ENCODE results near the gene NUDC.
"Not testable (repeated sequence)": the region's sequence is repeated elsewhere in the genome, so short reads cannot be mapped to it uniquely, and the experiment has no call there.

Gene NUDC

GRCh38 chr1:26911399-26912146, 10.0 kb upstream of the NUDC start:
- no peak for DNase-seq

GRCh38 chr1:26912147-26912490, 9.4 kb upstream of the NUDC start:
- DNase-seq, result no peak

- DNase-seq, result no peak
Measured at GRCh38 chr1:26913389-26913753, 8.2 kb upstream of the NUDC start.

GRCh38 chr1:26913754-26914619, 7.6 kb upstream of the NUDC start, which contains the start of gene NR0B2:
NR0B2 (minus strand) TSS chr1:26913975; CDS start chr1:26913940, 35 bp downstream.
- DNase-seq, result peak in 1 of 2 experiments; percentile 64

- no peak for DNase-seq
Measured at GRCh38 chr1:26915204-26915842, 6.2 kb upstream of the NUDC start.

GRCh38 chr1:26921126-26921539, 410 bp upstream of the NUDC start:
- DNase-seq, result no peak

GRCh38 chr1:26922431-26922729, 837 bp downstream of the NUDC start:
- DNase-seq, result no peak

GRCh38 chr1:26922901-26923300, 1.4 kb downstream of the NUDC start:
- no peak for DNase-seq

- no peak for DNase-seq
Measured at GRCh38 chr1:26923711-26924110, 2.2 kb downstream of the NUDC start.

GRCh38 chr1:26932531-26932930, 11.0 kb downstream of the NUDC start:
- no peak for DNase-seq

- no peak for DNase-seq
Measured at GRCh38 chr1:26936823-26937222, 15.3 kb downstream of the NUDC start.

GRCh38 chr1:26938004-26938658, 16.6 kb downstream of the NUDC start:
- no peak for DNase-seq

GRCh38 chr1:26938659-26939025, 17.1 kb downstream of the NUDC start:
- no peak for DNase-seq

GRCh38 chr1:26941311-26941710, 19.8 kb downstream of the NUDC start:
- DNase-seq, result no peak

- no peak for DNase-seq
Measured at GRCh38 chr1:26942656-26943055, 21.1 kb downstream of the NUDC start.

GRCh38 chr1:26945138-26945537, 23.6 kb downstream of the NUDC start:
- DNase-seq, result no peak

GRCh38 chr1:26945728-26946127, 24.2 kb downstream of the NUDC start:
- DNase-seq, result no peak

GRCh38 chr1:26946270-26946669, 24.7 kb downstream of the NUDC start:
- DNase-seq, result no peak

GRCh38 chr1:26948725-26949057, 27.1 kb downstream of the NUDC start:
- not testable (repeated sequence) for DNase-seq

GRCh38 chr1:26949266-26949925, 27.9 kb downstream of the NUDC start:
- no peak for DNase-seq

GRCh38 chr1:26949926-26950319, 28.4 kb downstream of the NUDC start:
- DNase-seq, result no peak

- DNase-seq, result no peak
Measured at GRCh38 chr1:26950602-26951001, 29.1 kb downstream of the NUDC start.

GRCh38 chr1:26951216-26951615, 29.7 kb downstream of the NUDC start:
- no peak for DNase-seq

Data from NCI-H526 (cell line).